Activated T-cell treated with anti-CD3 and anti-CD28 coated beads, Interleukin-2, amount 50 U/mL, for 48 hours (primary cell): ENCODE measurements around the gene F5.
"Not testable (repeated sequence)": the region's sequence is repeated elsewhere in the genome, so short reads cannot be mapped to it uniquely, and the experiment has no call there.

Experiments
- DNase-seq, 2 experiments: peaks; one replicate each; pipeline ENCODE4 v3.0.0-alpha.2; 2020

Gene F5

DNA sequence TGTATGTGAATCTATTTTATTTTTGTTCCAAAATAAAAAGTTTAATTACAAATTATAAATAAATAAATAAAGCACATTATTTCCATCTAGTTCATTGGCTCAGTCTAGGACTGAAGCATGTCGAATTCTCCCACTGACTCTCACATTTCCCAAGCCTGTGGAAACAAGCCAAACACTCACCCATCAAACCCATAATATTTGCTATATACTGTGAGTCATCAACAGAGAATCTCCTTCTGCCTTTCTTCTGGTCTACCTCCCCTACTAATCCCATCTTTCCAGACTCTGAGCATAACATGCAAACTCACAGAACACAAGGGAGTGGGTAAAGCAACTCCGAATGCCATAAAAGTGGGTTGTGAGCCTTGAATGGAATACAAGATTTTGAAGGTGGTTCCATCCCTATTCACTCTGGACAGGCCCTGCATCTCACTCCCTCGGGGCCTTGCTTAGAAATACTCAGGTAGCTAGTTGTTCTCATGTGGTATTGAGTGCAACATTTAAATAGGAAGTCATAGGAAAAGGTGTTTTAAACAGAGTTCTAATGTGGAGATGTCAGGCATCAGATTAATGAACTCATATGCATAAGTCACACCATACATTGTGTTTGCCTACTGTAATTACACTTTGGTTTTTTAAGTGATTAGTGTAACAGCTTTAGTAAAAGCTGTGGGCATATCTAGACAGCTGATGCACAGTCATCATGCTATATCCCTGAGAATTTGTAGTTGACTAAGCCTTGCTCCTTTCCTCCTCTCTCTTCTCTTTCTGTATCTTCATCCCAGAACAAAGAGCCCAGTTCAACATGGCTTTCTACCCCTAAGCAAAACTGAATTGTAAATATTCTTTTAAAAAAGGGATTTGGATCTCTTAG is 47.0 kb downstream of the F5 start:
- no peak for DNase-seq

GRCh38 chr1:169534653-169535052 is 51.6 kb downstream of the F5 start:
- DNase-seq: no peak

- not testable (repeated sequence) for DNase-seq
Observed at GRCh38 chr1:169533528-169534190, 52.6 kb downstream of the F5 start.

DNA sequence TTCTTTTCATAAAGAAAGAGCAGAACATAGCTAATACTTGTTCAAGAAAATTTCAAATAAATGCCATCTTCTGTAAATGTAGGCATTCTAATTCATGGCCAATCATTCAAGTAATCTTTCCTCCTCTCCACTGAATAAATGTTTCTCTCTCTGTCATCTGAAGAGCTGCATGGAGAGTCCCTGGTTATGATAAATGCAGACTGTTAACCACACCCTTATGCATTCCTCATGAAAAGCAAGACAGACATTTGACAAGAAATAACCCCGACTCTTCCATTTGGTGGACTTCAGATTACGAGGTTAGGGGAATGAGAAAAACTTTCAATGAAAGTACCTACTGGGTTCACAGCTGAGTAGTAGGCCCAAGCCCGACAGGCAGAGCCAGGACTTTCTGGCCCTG is 55.8 kb downstream of the F5 start:
- no peak for DNase-seq

DNA sequence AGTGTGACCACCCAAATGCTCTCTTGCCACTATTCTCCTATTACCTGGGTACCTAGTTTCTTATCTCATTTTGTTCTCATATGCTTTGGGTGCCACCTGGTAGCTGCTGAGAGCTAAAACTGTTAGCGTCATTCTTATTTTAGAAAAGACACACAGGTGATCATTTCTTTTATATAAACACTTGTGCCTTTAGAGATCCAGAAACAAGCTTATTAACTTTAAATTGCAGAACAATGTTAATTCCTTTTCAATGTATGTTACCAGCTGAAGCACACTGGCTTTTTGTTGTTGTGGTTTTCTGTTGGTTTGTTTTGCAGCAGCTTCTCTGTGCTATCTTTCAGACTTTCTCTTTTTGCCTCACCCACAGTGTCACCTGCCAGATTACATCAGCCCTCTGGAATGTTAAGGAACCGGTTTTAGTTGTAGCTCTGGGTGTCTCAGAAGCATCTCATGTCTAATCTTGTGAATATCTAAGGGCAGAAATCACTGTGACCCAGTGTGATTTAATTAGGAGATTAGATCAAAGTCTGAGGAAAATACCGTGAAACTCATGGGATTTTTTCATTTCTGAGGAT is 57.1 kb downstream of the F5 start:
- no peak for DNase-seq

DNA sequence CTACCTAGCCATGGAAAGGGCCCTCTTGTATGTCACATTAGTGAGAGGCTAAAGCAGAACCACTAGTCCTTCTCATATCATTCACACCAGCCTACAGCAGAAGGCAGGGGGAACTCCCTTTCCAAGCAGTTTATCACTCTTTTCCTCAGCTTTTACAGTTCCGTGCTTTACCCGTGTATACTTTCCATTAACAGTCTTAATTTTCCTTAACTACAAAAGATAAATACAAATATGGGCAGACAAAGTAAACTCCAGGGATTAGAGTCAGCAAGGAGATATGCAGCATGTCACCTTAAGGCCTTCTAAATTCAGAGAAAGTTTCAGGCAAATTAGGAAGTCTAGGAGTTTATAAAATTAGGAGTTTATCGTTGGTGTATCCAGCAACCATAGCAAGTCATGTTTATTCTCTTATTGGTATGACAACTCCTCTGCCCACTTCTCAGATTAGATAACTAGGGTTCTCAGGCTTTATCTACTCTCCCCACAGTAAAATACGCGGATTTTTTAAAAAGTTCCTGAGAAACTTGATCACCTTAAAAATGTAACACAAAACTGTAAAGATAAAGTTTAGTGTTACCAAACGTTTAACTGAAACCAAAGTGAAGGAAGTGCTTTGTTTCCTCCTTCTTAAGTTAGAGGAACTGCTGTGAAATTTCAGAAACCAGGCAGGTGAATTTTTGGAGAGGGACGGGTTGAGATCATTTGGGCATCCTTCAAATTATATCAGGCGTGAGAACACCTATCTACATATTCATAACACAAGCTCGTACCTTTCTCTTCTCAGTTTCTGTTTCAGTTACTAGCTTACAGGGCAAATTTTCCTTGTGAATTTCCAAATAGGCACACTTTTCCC is 57.8 kb downstream of the F5 start:
- no peak for DNase-seq

- DNase-seq: no peak
Observed at GRCh38 chr1:169527451-169528214, 58.6 kb downstream of the F5 start.

- no peak for DNase-seq
Observed at GRCh38 chr1:169527001-169527400, 59.3 kb downstream of the F5 start.

- DNase-seq: no peak
Observed at GRCh38 chr1:169526120-169526832, 60.0 kb downstream of the F5 start.

- no peak for DNase-seq
Observed at GRCh38 chr1:169525391-169525790, 60.9 kb downstream of the F5 start.

GRCh38 chr1:169523904-169524303 is 62.4 kb downstream of the F5 start:
- DNase-seq: no peak

- DNase-seq: no peak
Observed at GRCh38 chr1:169521226-169521625, 65.1 kb downstream of the F5 start.

- DNase-seq: no peak
Observed at GRCh38 chr1:169517558-169518186, 68.6 kb downstream of the F5 start.

- no peak for DNase-seq
Observed at GRCh38 chr1:169515641-169516040, 70.6 kb downstream of the F5 start.

DNA sequence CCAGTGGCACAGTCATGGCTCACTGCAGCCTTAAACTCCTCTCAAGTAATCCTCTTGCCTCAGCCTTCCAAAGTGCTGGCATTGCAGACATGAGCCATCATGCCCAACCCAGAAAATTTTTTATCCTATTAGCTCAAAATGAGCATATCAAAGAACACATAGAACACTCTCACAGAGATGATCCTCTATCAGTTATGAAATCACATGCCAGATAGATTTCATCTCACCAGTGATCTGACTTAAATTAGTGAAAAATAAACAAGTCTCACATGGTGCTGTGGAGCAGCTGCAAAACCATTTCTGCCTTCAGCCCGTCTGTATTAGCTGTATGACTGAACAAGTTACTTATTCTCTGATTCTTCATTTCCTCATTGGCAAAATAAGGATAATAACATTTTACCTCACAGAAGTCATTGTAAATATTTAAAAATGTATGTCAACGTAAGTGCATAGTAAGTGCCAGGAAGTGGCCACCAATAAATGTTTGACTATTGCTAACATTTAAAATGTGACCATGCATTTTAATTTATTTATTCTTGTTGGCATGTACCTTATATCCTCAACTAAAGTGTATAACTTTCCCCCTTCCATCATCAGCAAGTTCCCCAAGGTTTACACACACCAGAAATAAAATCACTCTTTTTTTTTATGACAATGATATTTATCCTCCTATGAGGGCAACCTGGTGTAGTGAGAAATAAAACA is 71.6 kb downstream of the F5 start:
- no peak for DNase-seq

DNA sequence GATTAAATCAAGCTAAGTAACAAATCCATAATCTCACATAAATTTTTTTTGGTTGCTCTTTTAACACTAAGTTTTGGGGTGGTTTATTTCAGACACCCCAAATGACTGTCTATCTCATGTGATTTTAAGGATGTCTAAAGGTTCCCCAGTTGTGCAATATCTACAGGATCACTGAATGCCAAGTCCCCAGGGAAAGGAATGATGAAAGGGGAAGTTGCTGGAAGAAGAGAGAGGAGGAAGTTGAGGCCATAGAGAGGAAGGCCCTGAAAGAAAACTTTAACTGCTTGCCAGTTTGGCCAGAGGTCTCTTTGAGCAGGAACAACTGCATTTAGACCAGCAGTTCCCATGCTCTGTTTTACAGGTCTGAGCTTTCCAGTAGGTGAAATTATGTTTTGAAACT is 73.1 kb downstream of the F5 start:
- DNase-seq: no peak

GRCh38 chr1:169511316-169512005 is 74.8 kb downstream of the F5 start:
- no peak for DNase-seq

- DNase-seq: no peak
Observed at GRCh38 chr1:169510060-169510459, 76.2 kb downstream of the F5 start.

- no peak for DNase-seq
Observed at GRCh38 chr1:169509354-169509753, 76.9 kb downstream of the F5 start.
